DMS53 treated with DMSO at 0.1 percent for 48 hours (cell line): ENCODE results near the gene MTHFD2L.
"Not testable (repeated sequence)": the region's sequence is repeated elsewhere in the genome, so short reads cannot be mapped to it uniquely, and the experiment has no call there.

Source experiments
- DNase-seq: peaks from one replicate; lab custom pipeline; 2025; ENCODE audit not compliant: unreplicated experiment; lab: John Stamatoyannopoulos, UW

The MTHFD2L gene

DNA sequence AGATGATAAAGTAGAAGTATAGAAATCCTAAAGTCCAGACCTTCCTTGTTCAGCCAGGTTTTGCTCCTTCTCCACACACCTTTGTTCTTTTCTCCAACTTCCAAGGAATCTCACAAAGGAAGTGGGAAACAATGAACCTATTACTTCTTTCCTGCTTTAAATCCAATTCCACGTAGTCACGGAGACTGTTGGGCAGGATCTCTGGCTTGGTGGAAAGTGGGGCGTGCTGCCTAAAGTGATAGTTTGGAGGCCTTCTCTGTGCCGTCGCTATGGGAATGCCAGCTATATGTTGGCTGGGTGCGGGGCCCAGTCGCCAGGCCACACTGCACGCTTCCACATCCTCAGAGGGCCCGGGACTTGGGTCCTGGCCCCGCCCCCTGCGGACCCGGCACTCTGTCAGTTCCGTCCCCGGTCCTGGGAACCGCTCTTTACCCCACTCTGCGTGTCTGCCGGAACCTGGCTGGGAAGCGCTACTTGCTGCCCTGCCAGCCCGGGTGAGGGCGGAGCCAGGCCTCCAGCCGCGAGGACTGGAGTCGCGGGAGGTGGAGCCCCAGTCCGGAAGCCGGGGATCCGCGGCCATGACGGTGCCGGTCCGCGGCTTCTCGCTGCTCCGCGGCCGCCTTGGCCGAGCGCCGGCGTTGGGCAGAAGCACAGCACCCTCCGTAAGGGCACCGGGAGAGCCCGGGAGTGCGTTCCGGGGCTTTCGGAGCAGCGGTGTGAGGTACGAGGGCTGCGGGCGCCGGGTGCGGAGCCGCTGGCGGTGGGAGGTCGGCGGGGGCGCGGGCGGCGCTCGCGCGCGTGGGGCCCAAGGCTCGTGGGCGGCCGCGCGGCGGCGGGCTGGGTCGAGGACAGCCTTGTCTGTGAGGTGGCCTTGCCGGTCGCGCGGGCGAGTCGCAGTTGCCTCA is at the start of gene MTHFD2L:
Gene MTHFD2L (plus strand): TSS at position 558 of the 905 bp plus-strand sequence. CDS start 21 bp downstream, at position 579.
- DNase-seq = peak; percentile 78

DNA sequence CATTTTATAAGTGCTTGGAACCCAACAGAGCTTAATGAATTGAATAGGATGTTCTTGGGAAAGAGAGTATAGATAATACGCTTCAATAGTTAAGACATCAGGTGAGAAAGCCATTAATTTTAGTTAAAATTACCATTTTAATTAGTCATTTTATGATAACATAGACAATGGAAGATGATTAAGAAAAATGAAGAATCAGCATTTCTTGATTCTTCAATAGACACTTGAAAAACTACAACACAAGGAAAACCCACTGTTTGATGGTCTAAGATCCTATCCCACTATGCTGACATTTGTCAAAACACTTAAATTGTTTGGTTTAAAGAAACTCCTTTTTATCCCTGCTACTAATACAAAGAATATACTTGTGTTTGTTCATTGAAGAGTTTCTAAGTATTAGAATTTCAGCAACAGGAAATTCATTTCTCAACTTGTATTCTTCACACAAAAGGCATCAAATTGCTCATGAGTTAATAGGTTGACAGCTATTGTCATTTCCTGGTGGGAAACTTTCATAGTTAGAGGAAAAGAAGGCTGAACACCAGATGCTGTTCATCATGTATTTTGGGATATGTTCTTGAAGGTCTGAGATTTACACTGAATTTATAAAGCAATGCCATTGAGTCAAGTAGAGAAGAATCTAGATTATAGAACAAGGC is 49.3 kb upstream of the MTHFD2L start:
- DNase-seq = no peak

DNA sequence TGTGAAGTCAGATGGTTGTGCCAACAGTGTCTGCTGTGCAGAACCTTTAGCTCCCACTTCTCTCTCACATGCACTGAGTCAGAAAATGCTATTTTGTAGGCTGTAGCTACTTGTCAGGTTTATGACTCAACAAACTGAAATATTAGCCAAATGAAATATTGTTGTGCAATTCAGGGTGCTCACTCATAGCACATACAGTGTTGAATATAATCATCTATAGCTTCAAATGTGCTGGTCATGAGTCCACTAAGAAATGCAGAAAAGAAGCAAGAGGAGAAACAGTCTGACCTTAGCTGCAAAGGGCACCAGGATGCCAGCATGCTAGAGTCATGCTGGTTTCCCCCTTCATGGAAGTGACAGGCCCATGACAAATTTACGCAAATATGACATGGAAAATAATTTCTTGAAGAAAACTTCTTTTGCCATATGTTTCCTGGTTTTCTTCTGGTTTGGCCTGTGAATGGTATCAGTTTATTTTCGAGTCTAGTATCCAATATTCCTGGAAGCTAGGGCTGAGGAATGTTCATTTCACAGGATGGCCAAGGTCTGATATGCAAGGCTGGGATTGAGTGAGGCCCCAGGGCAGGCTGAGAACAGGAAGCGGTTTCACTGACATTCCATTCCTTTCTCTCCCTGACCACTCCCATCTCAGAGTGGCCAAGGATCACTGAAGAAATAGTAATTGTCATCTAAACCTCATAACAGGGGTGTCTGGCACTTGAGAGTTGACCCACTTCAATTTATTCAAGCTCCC is 48.6 kb upstream of the MTHFD2L start:
- no peak for DNase-seq

DNA sequence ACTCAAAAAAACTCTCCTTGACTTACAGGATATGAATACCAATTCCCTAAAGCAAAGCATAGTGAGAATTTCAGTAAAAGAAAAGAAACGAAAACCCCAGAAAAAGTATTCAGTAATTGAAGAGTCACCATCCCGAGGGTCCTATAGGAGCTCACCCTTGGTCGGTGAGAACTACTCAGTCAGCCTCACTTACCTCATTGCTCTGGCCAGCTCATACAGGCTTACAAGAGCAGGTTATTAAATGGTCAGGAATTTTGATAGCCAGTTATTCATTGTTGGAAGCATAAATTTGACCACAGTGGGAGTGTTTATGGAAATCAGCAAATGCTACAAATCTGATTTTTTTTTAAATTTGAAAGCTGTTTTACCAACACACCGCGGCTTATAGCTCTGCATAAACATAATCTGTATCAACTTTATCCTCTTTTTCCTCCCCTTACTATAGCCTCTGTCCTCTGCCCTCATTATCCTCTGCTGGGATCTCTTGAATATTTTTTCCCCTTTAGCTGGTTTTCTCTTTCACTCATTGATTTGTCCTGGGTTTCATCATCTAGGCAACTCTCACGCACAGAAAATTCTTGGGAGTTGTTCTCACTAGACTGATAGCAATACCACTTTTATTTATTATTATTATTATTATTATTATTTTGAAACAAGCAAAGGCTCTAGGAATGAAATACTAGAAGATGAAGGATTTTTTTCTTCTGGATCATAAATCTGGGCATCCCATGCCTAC is 47.9 kb upstream of the MTHFD2L start:
- no peak for DNase-seq

DNA sequence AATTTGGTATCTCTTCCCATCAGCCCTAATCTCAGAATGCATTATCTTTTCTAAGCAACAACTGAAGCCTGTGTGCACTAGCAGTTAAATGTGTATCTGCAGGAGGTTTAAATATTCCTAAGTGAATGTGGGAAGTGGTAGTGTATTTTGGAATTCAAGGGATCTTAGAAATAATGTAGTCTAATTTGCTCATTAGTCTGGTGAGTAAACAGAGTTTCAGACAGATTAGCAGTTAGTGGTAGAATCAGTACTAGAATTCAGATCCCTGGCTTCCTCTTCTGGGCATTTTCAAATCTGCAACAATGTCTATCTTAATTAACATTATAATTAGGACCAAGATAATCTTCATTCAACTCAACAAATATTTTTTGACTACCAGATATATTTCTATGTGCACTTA is 47.2 kb upstream of the MTHFD2L start:
- DNase-seq = no peak

DNA sequence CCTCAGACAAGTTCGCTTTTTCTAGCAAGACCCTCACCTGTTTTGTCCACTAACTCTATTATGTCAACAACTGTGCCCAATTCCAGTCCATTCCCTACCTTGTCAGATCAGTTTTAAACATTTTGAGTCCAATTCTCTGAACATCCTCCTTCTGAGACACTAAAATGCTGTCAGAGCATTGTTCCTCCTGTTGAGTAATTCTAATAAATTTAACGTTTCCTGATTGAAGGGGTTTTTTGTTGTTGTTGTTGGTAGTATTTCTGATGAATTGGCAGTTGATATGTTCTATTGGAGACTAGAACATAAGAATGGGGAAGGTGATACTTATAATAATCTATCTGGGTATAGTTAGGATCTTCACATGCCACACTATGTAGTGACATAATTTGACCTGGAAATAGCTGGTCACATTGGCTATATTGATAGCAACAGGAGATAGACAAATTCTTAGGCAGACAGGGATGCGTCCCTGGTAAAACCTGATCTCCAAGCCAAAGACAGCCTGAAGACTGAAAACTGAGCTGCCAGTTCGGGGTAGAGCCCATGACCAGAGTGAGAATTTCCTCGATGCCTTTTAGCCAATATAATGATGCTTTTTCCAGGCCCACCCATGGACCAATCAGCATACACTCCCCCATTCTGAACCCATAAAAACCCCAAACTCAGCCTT is 46.5 kb upstream of the MTHFD2L start:
- no peak for DNase-seq

DNA sequence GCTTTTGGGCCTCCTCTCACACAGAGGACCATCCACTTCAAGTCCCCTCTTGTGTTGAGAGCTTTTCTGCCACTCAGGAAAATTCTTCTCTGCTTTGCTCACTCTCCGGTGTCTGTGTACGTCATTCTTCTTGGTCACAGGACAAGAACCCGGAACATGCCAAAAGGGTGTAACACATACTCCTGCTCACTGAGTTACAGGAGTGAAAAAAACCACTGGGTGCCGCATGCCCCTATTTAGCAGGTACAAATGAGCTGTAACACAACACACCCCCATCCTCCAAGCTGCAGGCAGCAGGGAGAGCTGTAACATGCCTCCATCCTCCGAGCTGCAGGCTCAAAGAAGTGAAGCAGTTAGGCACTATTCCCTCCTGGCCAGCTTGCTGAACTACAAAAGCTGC is 45.9 kb upstream of the MTHFD2L start:
- DNase-seq = peak; percentile 12

DNA sequence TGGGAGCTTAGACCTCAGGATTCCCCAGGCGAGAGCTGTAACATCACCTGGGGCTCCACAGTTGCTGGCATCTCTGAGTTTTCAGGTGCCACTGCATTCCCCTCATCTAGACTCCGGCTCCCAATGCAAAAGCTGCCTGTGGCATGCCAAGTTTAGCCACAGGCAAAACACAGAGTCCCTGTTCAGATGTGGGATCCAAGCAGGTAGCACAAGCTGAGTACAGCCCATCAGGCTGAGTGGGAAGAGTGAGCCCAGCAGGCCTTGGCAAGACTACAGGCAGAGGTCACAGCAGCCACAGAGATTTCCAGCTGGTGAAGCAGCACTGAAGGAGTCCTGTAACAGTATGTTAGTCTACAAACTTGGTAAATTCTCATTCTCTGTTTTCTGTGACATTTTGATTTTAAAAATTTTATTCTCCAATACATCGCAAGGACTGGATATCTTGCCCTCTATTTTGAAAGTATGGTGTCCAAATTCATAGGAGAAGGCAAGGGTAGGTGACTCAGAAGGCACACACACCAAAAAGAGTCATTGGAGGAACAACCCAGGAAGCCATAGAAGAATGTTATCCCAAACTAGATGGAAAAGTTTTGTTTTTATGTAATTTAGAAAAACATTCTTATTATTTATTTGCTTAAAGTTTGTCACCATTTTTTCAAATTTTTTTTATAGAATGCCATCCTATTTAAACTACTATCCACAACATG is 45.4 kb upstream of the MTHFD2L start:
- DNase-seq = no peak

DNA sequence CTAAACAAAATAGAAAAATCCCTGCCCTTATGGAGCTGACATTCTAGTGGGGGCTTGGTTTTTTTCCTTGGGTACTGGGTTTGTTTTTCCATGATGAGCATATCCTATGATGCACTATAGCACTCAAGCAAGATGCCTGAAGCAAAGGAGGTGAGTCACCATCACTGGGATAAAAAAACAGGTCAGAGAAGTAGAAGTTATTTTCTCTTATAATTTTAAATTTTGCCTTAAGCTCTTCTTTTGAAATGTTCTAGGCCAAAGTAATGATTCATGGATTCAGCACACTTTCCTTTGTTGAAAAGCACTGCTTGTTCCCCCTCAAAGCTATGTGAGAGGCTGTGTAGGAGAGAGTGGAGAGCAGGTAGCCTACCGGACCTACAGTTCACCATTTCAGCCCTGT is 43.7 kb upstream of the MTHFD2L start:
- no peak for DNase-seq

DNA sequence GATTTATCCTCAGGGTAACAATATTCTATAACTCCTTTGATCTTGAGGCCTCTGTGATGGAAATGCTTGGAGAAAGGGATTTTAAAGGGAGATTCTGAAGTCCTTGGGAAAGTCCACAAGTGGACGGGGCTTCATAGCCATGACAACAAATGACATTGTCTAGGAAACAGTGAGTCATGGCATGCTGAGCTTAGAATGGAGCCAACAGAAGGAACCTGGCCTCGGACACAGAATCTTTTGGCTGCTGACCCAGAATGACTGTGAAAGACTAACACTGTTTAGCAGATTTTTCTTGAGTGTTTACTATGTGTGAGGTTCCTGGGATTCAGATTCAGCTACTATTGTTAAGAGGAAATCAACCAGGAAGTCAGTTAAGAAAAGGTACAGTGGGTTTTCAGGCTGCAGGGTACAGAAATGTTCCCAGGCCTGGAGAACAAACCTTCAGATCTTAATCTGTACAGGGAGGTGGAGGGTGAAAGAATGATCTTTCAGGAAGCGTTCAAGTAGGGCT is 40.8 kb upstream of the MTHFD2L start:
- peak; percentile 83 for DNase-seq

DNA sequence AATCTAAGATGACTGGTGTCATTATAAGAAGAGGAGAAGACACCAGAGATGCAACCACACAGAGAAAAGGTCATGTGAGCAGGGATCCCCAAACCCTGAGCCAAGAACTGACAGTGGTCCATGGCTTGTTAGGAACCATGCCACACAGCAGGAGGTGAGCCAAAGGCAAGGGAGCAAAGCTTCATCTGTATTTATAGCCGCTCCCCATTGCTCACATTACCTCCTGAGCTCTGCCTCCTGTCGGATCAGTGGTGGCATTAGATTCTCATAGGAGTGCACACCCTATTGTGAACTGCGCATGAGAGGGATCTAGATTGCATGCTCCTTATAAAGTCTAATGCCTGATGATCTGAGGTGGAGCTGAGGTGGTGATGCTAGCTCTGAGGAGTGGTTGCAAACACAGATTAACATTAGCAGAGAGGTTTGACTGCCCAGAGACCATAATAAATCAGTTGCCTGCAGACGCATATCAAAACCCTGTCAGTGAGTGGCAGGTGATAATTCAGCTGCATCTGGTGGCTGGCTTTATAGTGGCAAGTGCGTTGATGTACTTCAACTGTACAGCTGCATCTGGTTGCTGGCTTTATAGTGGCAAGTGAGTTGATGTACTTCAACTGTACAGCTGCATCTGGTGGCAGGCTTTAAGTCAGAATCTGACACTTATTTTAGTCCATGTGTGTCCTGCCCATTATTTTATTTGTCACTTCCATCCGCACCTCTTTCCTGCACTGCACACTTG is 39.1 kb upstream of the MTHFD2L start:
- no peak for DNase-seq

DNA sequence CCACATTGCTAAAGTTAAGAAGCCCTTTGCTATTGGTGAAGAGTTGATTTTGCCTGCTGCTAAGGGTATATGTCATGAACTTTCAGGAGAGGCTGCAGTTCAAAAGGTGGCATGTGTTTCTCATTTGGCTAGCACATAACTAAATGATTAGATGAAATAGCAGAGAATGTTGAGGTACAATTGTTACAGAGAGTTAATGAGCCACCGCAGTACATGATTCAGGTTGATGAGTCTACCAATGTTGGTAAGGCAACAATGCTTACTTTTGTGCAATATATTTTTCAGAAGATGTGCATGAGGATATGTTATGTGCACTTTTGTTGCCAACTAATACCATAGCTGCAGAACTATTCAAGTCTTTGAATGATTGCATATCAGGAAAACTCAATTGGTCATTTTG is 37.8 kb upstream of the MTHFD2L start:
- no peak for DNase-seq

DNA sequence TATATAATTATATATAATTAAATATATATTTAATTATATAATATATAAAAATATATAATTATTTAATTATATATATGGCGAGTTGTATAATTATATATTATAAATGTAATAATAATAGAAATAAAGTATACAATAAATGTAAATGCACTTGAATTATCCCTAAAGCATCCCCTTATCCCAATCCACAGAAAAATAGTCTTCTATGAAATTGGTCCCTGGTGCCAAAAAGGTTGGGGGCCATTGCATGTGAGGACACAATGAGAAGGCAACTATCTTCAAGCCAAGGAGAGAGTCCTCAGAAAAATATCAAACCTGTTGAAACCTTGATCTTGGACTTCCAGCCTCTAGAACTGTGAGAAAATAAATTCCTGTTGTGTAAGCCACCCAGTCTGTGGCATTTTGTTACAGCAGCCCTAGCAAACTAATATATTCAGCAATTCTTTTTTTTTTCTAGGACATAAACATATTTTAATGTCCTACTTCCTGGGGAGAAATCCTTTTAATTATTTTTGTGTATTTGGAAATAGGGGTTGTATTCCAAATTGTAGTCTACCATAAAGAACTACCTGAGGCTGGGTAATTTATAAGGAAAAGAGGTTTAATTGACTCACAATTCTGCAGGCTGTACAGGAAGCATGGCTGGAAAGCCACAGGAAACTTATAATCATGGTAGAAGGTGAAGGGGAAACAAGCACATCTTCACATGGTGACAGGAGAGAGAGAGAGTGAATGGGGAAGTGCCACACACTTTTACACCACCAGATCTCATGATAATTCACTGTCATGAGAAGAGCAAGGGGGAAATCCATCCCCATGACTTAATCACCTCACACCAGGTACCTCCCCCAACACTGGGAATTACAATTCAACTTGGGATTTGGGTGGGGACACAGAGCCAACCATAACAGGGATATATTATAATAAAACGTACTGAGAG is 36.0 kb upstream of the MTHFD2L start:
- no peak for DNase-seq

DNA sequence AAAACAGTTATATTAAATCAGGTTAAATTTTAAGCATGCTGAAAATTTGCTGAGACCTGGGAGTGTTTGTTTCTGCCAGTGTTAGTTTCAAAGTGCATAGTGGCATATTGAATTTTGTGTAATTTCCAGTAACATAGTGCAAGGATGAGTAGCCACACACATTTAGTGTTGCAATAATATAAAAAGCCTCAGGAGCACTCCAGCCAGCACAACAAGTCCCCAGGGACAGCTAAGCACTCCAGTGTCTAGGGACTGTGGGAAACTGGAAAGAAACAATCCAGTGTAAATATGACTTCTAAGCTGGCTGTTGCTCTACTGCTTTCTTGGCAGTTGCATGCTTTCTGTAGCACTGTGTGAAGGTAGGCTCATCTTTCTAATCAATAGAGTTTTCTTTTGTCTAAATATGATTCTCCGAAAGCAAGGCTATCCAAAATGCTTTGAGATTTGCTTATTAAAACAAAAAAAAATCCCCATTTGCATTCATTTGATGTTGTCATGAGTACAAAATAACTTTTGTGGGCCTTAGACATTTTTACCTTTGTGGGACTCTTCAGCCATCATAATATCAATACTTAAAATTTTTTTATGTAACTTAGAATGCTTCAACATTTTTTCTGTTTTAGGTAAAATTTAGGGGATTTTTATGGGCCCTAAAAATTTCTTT is 34.7 kb upstream of the MTHFD2L start:
- no peak for DNase-seq

DNA sequence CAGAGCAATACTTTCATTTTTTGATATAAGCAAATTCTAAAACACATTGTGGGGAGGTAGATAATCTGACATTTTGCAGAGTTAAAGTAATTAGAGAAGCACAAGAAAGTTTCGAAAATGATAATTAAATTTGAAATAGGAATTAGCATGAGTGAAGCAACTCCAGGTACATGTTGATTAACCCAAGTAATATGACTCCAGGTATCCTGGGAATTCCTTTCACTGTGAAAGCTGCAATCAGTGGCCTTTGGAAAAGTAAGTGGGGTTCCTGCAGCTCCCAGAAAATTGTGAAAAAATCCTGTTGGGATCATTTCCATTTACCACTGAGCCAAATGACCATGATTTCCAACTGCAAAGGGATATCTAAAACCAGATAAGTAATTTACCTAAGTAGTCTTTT is 32.9 kb upstream of the MTHFD2L start:
- no peak for DNase-seq

DNA sequence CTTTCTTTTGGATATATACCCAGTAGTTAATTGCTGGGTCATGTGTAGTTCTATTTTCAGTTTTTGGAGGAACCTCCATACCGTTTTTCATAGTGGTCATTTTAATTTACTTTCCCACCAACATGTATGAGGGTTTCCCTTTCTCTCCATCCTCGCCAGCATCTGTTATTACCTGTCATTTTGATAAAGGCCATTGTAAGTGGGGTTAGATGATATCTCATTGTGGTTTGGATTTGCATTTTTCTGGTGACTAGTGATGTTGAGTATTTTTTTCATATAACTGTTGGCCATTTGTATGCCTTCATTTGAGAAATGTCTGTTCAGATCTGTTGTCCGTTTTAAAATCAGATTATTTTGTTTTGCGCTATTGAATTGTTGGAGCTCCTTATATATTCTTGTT is 30.2 kb upstream of the MTHFD2L start:
- DNase-seq = no peak

DNA sequence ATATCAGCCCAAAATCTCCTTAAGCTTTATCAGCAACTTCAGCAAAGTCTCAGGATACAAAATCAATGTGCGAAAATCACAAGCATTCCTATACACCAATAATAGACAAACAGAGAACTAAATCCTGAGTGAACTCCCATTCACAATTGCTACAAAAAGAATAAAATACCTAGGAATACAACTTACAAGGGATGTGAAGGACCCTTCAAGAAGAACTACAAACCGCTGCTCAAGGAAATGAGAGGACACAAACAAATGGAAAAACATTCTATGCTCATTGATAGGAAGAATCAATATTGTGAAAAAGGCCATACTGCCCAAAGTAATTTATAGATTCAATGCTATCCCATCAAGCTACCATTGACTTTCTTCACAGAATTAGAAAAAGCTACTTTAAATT is 27.1 kb upstream of the MTHFD2L start:
- not testable (repeated sequence) for DNase-seq
